ENCODE results near the gene SLCO3A1. TPM values are rescaled to one million over a fixed set of nuclear protein-coding genes. Genes with fewer than 3 reads are reported as not detected.

The SLCO3A1 gene
- total RNA-seq, 4 donors from 2014 or later: 23.1 to 62.8 (median 35.1) TPM

GRCh38 chr15:91860498-91860897, 7.0 kb downstream of the SLCO3A1 start:
- no peak for DNase-seq (ENCODE audit: low spot score in 2 of 2)
- no peak overlapping the region for H3K4me3 ChIP-seq (ENCODE audit: low read depth, poor library complexity, severe bottlenecking)
- 88 to 91% methylated on average over 7 of the region's 7 CpGs for WGBS, 2 donors
- TF ChIP-seq CTCF (IDR thresholded peaks at IDR 0.05) (no peak), POLR2A (IDR thresholded peaks at IDR 0.05) (no peak)
- intact Hi-C loops (cut with DNase I; ENCODE audit: low total_unique reads): no loop called here

- TF ChIP-seq CTCF (IDR thresholded peaks at IDR 0.05) (no peak), POLR2A (IDR thresholded peaks at IDR 0.05) (no peak)
- intact Hi-C loops (cut with DNase I; ENCODE audit: low total_unique reads): no loop called here
- 79 to 85% methylated on average over 6 of the region's 6 CpGs for WGBS, 2 donors
- no peak for DNase-seq (ENCODE audit: low spot score in 2 of 2)
- H3K4me3 ChIP-seq (ENCODE audit: low read depth, poor library complexity, severe bottlenecking): no peak overlapping the region
These were observed 7.7 kb downstream of the SLCO3A1 start for GRCh38 chr15:91861223-91861622.

GRCh38 chr15:91862891-91863504, 9.5 kb downstream of the SLCO3A1 start:
- DNase-seq (ENCODE audit: low spot score in 2 of 2): no peak
- intact Hi-C loops (cut with DNase I; ENCODE audit: low total_unique reads): no loop called here
- H3K4me3 ChIP-seq (ENCODE audit: low read depth, poor library complexity, severe bottlenecking): no peak overlapping the region
- TF ChIP-seq POLR2A (IDR thresholded peaks at IDR 0.05): no peak
- TF ChIP-seq CTCF (IDR thresholded peaks at IDR 0.05): no peak
- WGBS, 2 donors: 58 to 73% methylated on average over 4 to 5 of the region's 5 CpGs

- intact Hi-C loops (cut with DNase I; ENCODE audit: low total_unique reads): no loop called here
- no peak for TF ChIP-seq CTCF (IDR thresholded peaks at IDR 0.05)
- TF ChIP-seq POLR2A (IDR thresholded peaks at IDR 0.05): no peak
- WGBS, 2 donors: 55 to 57% methylated on average over 7 of the region's 7 CpGs
- DNase-seq (ENCODE audit: low spot score in 2 of 2): no peak
- no peak overlapping the region for H3K4me3 ChIP-seq (ENCODE audit: low read depth, poor library complexity, severe bottlenecking)
These were observed 10.2 kb downstream of the SLCO3A1 start for GRCh38 chr15:91863621-91864255.

GRCh38 chr15:91864664-91865063, 11.2 kb downstream of the SLCO3A1 start:
- H3K4me3 ChIP-seq (ENCODE audit: low read depth, poor library complexity, severe bottlenecking): no peak overlapping the region
- TF ChIP-seq CTCF (IDR thresholded peaks at IDR 0.05) (no peak), POLR2A (IDR thresholded peaks at IDR 0.05) (no peak)
- 78 to 82% methylated on average over 9 of the region's 9 CpGs for WGBS, 2 donors
- intact Hi-C loops (cut with DNase I; ENCODE audit: low total_unique reads): no loop called here
- no peak for DNase-seq (ENCODE audit: low spot score in 2 of 2)
